ENCODE data around the gene GRM7.

- no peak for TF ChIP-seq CTCF (IDR thresholded peaks at IDR 0.05)
- TF ChIP-seq POLR2A (IDR thresholded peaks at IDR 0.05) = no peak
Observed at GRCh38 chr3:7270731-7271130, 409.8 kb downstream of the GRM7 start.
